ENCODE results near the gene CSNK1A1.
A peak's percentile ranks its signal among the peaks of the same experiment; 100 is the strongest.
"Not testable (repeated sequence)": the region's sequence is repeated elsewhere in the genome, so short reads cannot be mapped to it uniquely, and the experiment has no call there.

CSNK1A1 gene

GRCh38 chr5:149457393-149457763, 93.9 kb downstream of the CSNK1A1 start:
- no peak for DNase-seq (ENCODE audit: low read depth in 1 of 2, low spot score in 1 of 2)

- no peak for DNase-seq (ENCODE audit: low read depth in 1 of 2, low spot score in 1 of 2)
Observed at GRCh38 chr5:149456597-149457392, 94.4 kb downstream of the CSNK1A1 start.

GRCh38 chr5:149455889-149456409, 95.3 kb downstream of the CSNK1A1 start:
- no peak for DNase-seq (ENCODE audit: low read depth in 1 of 2, low spot score in 1 of 2)

- no peak for DNase-seq (ENCODE audit: low read depth in 1 of 2, low spot score in 1 of 2)
Observed at GRCh38 chr5:149453618-149454415, 97.4 kb downstream of the CSNK1A1 start.

GRCh38 chr5:149452665-149453617, 98.3 kb downstream of the CSNK1A1 start:
- DNase-seq (ENCODE audit: low read depth in 1 of 2, low spot score in 1 of 2) = no peak

GRCh38 chr5:149452007-149452664, 99.1 kb downstream of the CSNK1A1 start:
- DNase-seq (ENCODE audit: low read depth in 1 of 2, low spot score in 1 of 2) = no peak

- DNase-seq (ENCODE audit: low read depth in 1 of 2, low spot score in 1 of 2) = no peak
Observed at GRCh38 chr5:149450199-149450598, 101.0 kb downstream of the CSNK1A1 start.

GRCh38 chr5:149448831-149449714, 102.2 kb downstream of the CSNK1A1 start:
- no peak for DNase-seq (ENCODE audit: low read depth in 1 of 2, low spot score in 1 of 2)

- DNase-seq (ENCODE audit: low read depth in 1 of 2, low spot score in 1 of 2) = no peak
Observed at GRCh38 chr5:149448431-149448830, 102.8 kb downstream of the CSNK1A1 start.

GRCh38 chr5:149447373-149448367, 103.6 kb downstream of the CSNK1A1 start:
- no peak for DNase-seq (ENCODE audit: low read depth in 1 of 2, low spot score in 1 of 2)

- DNase-seq (ENCODE audit: low read depth in 1 of 2, low spot score in 1 of 2) = not testable (repeated sequence)
Observed at GRCh38 chr5:149446794-149447193, 104.4 kb downstream of the CSNK1A1 start.

GRCh38 chr5:149445739-149446369, 105.4 kb downstream of the CSNK1A1 start:
- no peak for DNase-seq (ENCODE audit: low read depth in 1 of 2, low spot score in 1 of 2)

GRCh38 chr5:149445343-149445738, 105.9 kb downstream of the CSNK1A1 start:
- DNase-seq (ENCODE audit: low read depth in 1 of 2, low spot score in 1 of 2) = no peak

GRCh38 chr5:149444430-149444829, 106.8 kb downstream of the CSNK1A1 start:
- DNase-seq (ENCODE audit: low read depth in 1 of 2, low spot score in 1 of 2) = not testable (repeated sequence)

GRCh38 chr5:149443210-149443609, 108.0 kb downstream of the CSNK1A1 start:
- DNase-seq (ENCODE audit: low read depth in 1 of 2, low spot score in 1 of 2) = no peak

- peak; percentile 51 to 62 for DNase-seq (ENCODE audit: low read depth in 1 of 2, low spot score in 1 of 2)
Observed at GRCh38 chr5:149442563-149443182, 108.6 kb downstream of the CSNK1A1 start.

Data from activated CD4-positive, alpha-beta T cell treated with anti-CD3 and anti-CD28 coated beads, Interleukin-2, amount 50 U/mL, for 24 hours (primary cell).